ENCODE data around the gene S100A9.

DNA sequence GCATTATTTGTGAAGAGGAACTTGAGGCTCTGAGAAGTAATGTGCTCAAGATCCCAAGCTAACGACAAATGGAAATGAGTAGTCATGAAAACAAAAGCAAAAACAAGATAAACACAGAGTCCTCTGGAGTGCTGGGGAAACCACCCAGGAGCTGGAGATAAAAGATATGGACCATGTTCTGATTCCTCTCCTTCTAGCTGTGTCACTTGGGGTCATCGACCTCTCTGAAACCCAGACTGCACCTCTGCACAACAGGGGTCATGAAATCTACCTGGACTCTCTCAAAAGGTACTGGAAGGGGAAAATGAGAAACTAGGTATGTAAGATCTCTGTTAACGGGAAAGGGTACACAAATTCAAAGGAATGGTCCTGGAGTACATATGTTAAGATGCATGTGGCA is 15.5 kb upstream of the S100A9 start:
- TF ChIP-seq, protein P1, sequence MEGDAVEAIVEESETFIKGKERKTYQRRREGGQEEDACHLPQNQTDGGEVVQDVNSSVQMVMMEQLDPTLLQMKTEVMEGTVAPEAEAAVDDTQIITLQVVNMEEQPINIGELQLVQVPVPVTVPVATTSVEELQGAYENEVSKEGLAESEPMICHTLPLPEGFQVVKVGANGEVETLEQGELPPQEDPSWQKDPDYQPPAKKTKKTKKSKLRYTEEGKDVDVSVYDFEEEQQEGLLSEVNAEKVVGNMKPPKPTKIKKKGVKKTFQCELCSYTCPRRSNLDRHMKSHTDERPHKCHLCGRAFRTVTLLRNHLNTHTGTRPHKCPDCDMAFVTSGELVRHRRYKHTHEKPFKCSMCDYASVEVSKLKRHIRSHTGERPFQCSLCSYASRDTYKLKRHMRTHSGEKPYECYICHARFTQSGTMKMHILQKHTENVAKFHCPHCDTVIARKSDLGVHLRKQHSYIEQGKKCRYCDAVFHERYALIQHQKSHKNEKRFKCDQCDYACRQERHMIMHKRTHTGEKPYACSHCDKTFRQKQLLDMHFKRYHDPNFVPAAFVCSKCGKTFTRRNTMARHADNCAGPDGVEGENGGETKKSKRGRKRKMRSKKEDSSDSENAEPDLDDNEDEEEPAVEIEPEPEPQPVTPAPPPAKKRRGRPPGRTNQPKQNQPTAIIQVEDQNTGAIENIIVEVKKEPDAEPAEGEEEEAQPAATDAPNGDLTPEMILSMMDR (IDR thresholded peaks at IDR 0.05; ENCODE audit: low read depth, low read length, missing input control): no peak
- TF ChIP-seq SP1 (IDR thresholded peaks at IDR 0.05) (no peak), HNF4G (IDR thresholded peaks at IDR 0.05) (no peak), YY1 (IDR thresholded peaks at IDR 0.05) (no peak)
- TF ChIP-seq, protein P2, sequence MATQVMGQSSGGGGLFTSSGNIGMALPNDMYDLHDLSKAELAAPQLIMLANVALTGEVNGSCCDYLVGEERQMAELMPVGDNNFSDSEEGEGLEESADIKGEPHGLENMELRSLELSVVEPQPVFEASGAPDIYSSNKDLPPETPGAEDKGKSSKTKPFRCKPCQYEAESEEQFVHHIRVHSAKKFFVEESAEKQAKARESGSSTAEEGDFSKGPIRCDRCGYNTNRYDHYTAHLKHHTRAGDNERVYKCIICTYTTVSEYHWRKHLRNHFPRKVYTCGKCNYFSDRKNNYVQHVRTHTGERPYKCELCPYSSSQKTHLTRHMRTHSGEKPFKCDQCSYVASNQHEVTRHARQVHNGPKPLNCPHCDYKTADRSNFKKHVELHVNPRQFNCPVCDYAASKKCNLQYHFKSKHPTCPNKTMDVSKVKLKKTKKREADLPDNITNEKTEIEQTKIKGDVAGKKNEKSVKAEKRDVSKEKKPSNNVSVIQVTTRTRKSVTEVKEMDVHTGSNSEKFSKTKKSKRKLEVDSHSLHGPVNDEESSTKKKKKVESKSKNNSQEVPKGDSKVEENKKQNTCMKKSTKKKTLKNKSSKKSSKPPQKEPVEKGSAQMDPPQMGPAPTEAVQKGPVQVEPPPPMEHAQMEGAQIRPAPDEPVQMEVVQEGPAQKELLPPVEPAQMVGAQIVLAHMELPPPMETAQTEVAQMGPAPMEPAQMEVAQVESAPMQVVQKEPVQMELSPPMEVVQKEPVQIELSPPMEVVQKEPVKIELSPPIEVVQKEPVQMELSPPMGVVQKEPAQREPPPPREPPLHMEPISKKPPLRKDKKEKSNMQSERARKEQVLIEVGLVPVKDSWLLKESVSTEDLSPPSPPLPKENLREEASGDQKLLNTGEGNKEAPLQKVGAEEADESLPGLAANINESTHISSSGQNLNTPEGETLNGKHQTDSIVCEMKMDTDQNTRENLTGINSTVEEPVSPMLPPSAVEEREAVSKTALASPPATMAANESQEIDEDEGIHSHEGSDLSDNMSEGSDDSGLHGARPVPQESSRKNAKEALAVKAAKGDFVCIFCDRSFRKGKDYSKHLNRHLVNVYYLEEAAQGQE (IDR thresholded peaks at IDR 0.05): no peak
- TF ChIP-seq, protein P3, sequence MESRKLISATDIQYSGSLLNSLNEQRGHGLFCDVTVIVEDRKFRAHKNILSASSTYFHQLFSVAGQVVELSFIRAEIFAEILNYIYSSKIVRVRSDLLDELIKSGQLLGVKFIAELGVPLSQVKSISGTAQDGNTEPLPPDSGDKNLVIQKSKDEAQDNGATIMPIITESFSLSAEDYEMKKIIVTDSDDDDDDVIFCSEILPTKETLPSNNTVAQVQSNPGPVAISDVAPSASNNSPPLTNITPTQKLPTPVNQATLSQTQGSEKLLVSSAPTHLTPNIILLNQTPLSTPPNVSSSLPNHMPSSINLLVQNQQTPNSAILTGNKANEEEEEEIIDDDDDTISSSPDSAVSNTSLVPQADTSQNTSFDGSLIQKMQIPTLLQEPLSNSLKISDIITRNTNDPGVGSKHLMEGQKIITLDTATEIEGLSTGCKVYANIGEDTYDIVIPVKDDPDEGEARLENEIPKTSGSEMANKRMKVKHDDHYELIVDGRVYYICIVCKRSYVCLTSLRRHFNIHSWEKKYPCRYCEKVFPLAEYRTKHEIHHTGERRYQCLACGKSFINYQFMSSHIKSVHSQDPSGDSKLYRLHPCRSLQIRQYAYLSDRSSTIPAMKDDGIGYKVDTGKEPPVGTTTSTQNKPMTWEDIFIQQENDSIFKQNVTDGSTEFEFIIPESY (IDR thresholded peaks at IDR 0.05): no peak
